EL (cell line): ENCODE data around the gene POLD2.
"Not testable (repeated sequence)": the region's sequence is repeated elsewhere in the genome, so short reads cannot be mapped to it uniquely, and the experiment has no call there.

ENCODE experiments used
- DNase-seq: peaks from one replicate; pipeline ENCODE4 v3.0.0-alpha.2; 2016

Gene POLD2

GRCh38 chr7:44138698-44139097 is 15.3 kb upstream of the POLD2 start:
- DNase-seq: no peak

- DNase-seq: no peak
These were observed 13.4 kb upstream of the POLD2 start for GRCh38 chr7:44136731-44137130.

- DNase-seq: no peak
These were observed 11.7 kb upstream of the POLD2 start for GRCh38 chr7:44134943-44135628.

- DNase-seq: no peak
These were observed 9.9 kb upstream of the POLD2 start for GRCh38 chr7:44133295-44133694.

- DNase-seq: peak; percentile 44
These were observed 8.7 kb upstream of the POLD2 start for GRCh38 chr7:44132039-44132438.

GRCh38 chr7:44131173-44132029 is 8.1 kb upstream of the POLD2 start:
- no peak for DNase-seq

GRCh38 chr7:44128721-44129582 is 5.6 kb upstream of the POLD2 start:
- no peak for DNase-seq

- no peak for DNase-seq
These were observed 3.8 kb upstream of the POLD2 start for GRCh38 chr7:44127161-44127560.

- DNase-seq: not testable (repeated sequence)
These were observed 3.2 kb upstream of the POLD2 start for GRCh38 chr7:44126574-44126973.

- DNase-seq: no peak
These were observed 1.5 kb upstream of the POLD2 start for GRCh38 chr7:44124822-44125202.

- DNase-seq: no peak
These were observed 819 bp downstream of the POLD2 start for GRCh38 chr7:44122529-44122928.

GRCh38 chr7:44121761-44122420 is 1.5 kb downstream of the POLD2 start:
- no peak for DNase-seq

- DNase-seq: no peak
These were observed 3.0 kb downstream of the POLD2 start for GRCh38 chr7:44120395-44120794.

- no peak for DNase-seq
These were observed 3.4 kb downstream of the POLD2 start for GRCh38 chr7:44119829-44120380.

- no peak for DNase-seq
These were observed 5.4 kb downstream of the POLD2 start for GRCh38 chr7:44117801-44118429.

- DNase-seq: no peak
These were observed 6.3 kb downstream of the POLD2 start for GRCh38 chr7:44116789-44117666.

- DNase-seq: no peak
These were observed 7.1 kb downstream of the POLD2 start for GRCh38 chr7:44116087-44116788.

GRCh38 chr7:44114586-44115310 is 8.6 kb downstream of the POLD2 start:
- DNase-seq: no peak

- no peak for DNase-seq
These were observed 9.5 kb downstream of the POLD2 start for GRCh38 chr7:44113764-44114354.
